Natural killer cell (primary cell): ENCODE data around the gene CDC23. TPM values are rescaled to one million over a fixed set of nuclear protein-coding genes. Genes with fewer than 3 reads are reported as not detected.
"Not testable (repeated sequence)": the region's sequence is repeated elsewhere in the genome, so short reads cannot be mapped to it uniquely, and the experiment has no call there.

Experiments
- ATAC-seq, 3 donors: fragments of 150-1000 bp in 2 of 3; fragments of 200-7000 bp in 1 of 3; cut with Tn5 transposase; 1 replicate in 1 of 3; 2 replicates in 2 of 3; pipeline ENCODE4 v1.10.0; 2021; ENCODE audit warnings: mild to moderate bottlenecking in 2 of 3, moderate library complexity in 2 of 3
- DNase-seq, 2 donors: peaks; one replicate each; pipeline versions ENCODE4 v3.0.0 to v3.0.0-alpha.2; 2013 to 2021; ENCODE audit warnings: mixed read lengths in 1 of 2
- H3K27ac ChIP-seq: one replicate; pipeline ENCODE4 v1.5.1; 2013; ENCODE audit warnings: mild to moderate bottlenecking, low read length
- H3K27me3 ChIP-seq: one replicate; pipeline ENCODE4 v1.6.1; 2013; ENCODE audit warnings: low read length; ENCODE audit not compliant: control insufficient read depth, insufficient read depth
- H3K36me3 ChIP-seq: one replicate; pipeline ENCODE4 v1.6.1; 2013; ENCODE audit warnings: low read length; ENCODE audit not compliant: control insufficient read depth, insufficient read depth
- H3K4me1 ChIP-seq: one replicate; pipeline ENCODE4 v1.6.1; 2013; ENCODE audit warnings: low read length; ENCODE audit not compliant: control insufficient read depth, insufficient read depth
- H3K4me3 ChIP-seq: one replicate; pipeline ENCODE4 v1.5.1; 2013; ENCODE audit warnings: low read length
- H3K9me3 ChIP-seq: one replicate; pipeline ENCODE4 v1.6.1; 2013; ENCODE audit warnings: low read length; ENCODE audit not compliant: control insufficient read depth, insufficient read depth
- H3K27ac Mint-ChIP-seq, 2 donors: one replicate each; pipeline ENCODE4 v1.8.0; 2022; ENCODE audit warnings: mild to moderate bottlenecking in 2 of 2, mixed read lengths in 2 of 2, moderate library complexity in 1 of 2
- H3K27me3 Mint-ChIP-seq, 2 donors: one replicate each; pipeline ENCODE4 v1.8.0; 2022; ENCODE audit warnings: low read depth in 2 of 2, mixed read lengths in 2 of 2
- H3K36me3 Mint-ChIP-seq: one replicate; pipeline ENCODE4 v1.8.0; 2022; ENCODE audit warnings: mixed read lengths
- H3K4me1 Mint-ChIP-seq, 2 donors: one replicate each; pipeline ENCODE4 v1.8.0; 2022; ENCODE audit warnings: mixed read lengths in 2 of 2
- H3K4me3 Mint-ChIP-seq: one replicate; pipeline ENCODE4 v1.8.0; 2022; ENCODE audit warnings: mild to moderate bottlenecking, moderate library complexity, mixed read lengths
- H3K9me3 Mint-ChIP-seq, 2 donors: one replicate each; pipeline ENCODE4 v1.8.0; 2022; ENCODE audit warnings: mixed read lengths in 2 of 2
- CTCF ChIP-seq: fragments of 200-600 bp; IDR thresholded peaks from one replicate; pipeline ENCODE4 v1.8.0; 2022; ENCODE audit warnings: antibody characterized with exemption
- WGBS: methylation state at CpG from one replicate; pipeline ENCODE4 v1.1.7; 2013; ENCODE audit warnings: missing lambda C conversion rate; ENCODE audit not compliant: insufficient coverage; 5-methylcytosine and 5-hydroxymethylcytosine counted together
- intact Hi-C: fragments of 100-400 bp; cut with micrococcal nuclease; formaldehyde crosslinking; loops from one replicate; pipeline ENCODE4 v1.14.2; 2022
- total RNA-seq, 4 donors: library from RNA; stranded (reverse); fragments of 120-200 nt in 1 of 4; gene quantifications; one replicate each; pipeline versions ENCODE4 v1.2.3 to v1.2.4, GENCODE V29; 2013 to 2022

Gene CDC23
- total RNA-seq, 3 donors from 2014 or later (not counting 1 experiment from before 2014, with no cell fraction given) = 16.3 to 25.2 (median 24.6) TPM

- peaks cover 16% of the 10 kb centered on the region for H3K4me1 ChIP-seq
- no peak for TF ChIP-seq CTCF
- 97% methylated on average over 3 of the region's 3 CpGs for WGBS
- ATAC-seq (no peak), DNase-seq (no peak)
- no peaks in the 10 kb centered on the region for H3K9me3 ChIP-seq
- peak overlapping the region; percentile 75 for H3K4me3 Mint-ChIP-seq
- H3K27ac ChIP-seq = no peak overlapping the region
- H3K4me1 Mint-ChIP-seq = peaks cover 20 to 29% of the 10 kb centered on the region in 2 donors
- H3K9me3 Mint-ChIP-seq = no peaks in the 10 kb centered on the region
- no peak overlapping the region for H3K4me3 ChIP-seq
- H3K27me3 ChIP-seq = no peaks in the 10 kb centered on the region
- intact Hi-C loops = no loop called here
- peaks cover 14% of the 10 kb centered on the region for H3K36me3 ChIP-seq
- H3K36me3 Mint-ChIP-seq = no peaks in the 10 kb centered on the region
- H3K27me3 Mint-ChIP-seq = no peaks in the 10 kb centered on the region
- H3K27ac Mint-ChIP-seq = no peak overlapping the region
Measured at GRCh38 chr5:138210985-138211384, 2.1 kb downstream of the CDC23 start.

GRCh38 chr5:138193859-138194258, 19.3 kb downstream of the CDC23 start:
- peaks cover 12% of the 10 kb centered on the region for H3K36me3 Mint-ChIP-seq
- H3K27me3 Mint-ChIP-seq, H3K4me3 ChIP-seq, H3K9me3 ChIP-seq, H3K27ac ChIP-seq, H3K27ac Mint-ChIP-seq, H3K9me3 Mint-ChIP-seq, H3K27me3 ChIP-seq, H3K4me3 Mint-ChIP-seq, intact Hi-C loops, DNase-seq, H3K4me1 Mint-ChIP-seq, ATAC-seq, H3K4me1 ChIP-seq: not testable (repeated sequence)
- H3K36me3 ChIP-seq = peaks cover 61% of the 10 kb centered on the region
- 100% methylated on average over 2 of the region's 8 CpGs for WGBS

- H3K36me3 Mint-ChIP-seq = peaks cover 20% of the 10 kb centered on the region
- no peak for TF ChIP-seq CTCF
Measured at GRCh38 chr5:138192826-138193225, 20.3 kb downstream of the CDC23 start.

GRCh38 chr5:138188626-138189025, 24.5 kb downstream of the CDC23 start:
- Histone ChIP-seq H3K36me3 (peaks cover 66% of the 10 kb centered on the region), H3K9me3 (no peaks in the 10 kb centered on the region), H3K27me3 (no peaks in the 10 kb centered on the region), H3K27ac (no peak overlapping the region), H3K4me3 (no peak overlapping the region), H3K4me1 (no peaks in the 10 kb centered on the region)
- ATAC-seq (no peak), DNase-seq (no peak)
- Mint-ChIP-seq H3K4me3 (no peak overlapping the region), H3K27ac (no peak overlapping the region), H3K9me3 (no peaks in the 10 kb centered on the region), H3K4me1 (no peaks in the 10 kb centered on the region), H3K36me3 (peaks cover 20% of the 10 kb centered on the region), H3K27me3 (no peaks in the 10 kb centered on the region)
- intact Hi-C loops = no loop called here
- no peak for TF ChIP-seq CTCF
- 95% methylated on average over 3 of the region's 3 CpGs for WGBS

More at GRCh38 chr5:138192826-138193225, 20.3 kb downstream of the CDC23 start:
- H3K4me3 ChIP-seq = no peak overlapping the region
- no peak for DNase-seq
- no peaks in the 10 kb centered on the region for H3K4me1 ChIP-seq
- H3K27me3 ChIP-seq = no peaks in the 10 kb centered on the region
- Mint-ChIP-seq H3K4me1 (no peaks in the 10 kb centered on the region), H3K27me3 (no peaks in the 10 kb centered on the region), H3K9me3 (no peaks in the 10 kb centered on the region), H3K27ac (no peak overlapping the region), H3K4me3 (no peak overlapping the region)
- peaks cover 61% of the 10 kb centered on the region for H3K36me3 ChIP-seq
- 95% methylated on average over 3 of the region's 3 CpGs for WGBS
- H3K27ac ChIP-seq = no peak overlapping the region
- no peak for ATAC-seq
- no peaks in the 10 kb centered on the region for H3K9me3 ChIP-seq
- intact Hi-C loops = no loop called here
